HCEC 1CT (cell line): ENCODE results near the gene CCDC51.
A peak's percentile ranks its signal among the peaks of the same experiment; 100 is the strongest.

Source experiments
- DNase-seq: peaks from one replicate; pipeline ENCODE4 v3.0.0-alpha.2; 2017

The CCDC51 gene

DNA sequence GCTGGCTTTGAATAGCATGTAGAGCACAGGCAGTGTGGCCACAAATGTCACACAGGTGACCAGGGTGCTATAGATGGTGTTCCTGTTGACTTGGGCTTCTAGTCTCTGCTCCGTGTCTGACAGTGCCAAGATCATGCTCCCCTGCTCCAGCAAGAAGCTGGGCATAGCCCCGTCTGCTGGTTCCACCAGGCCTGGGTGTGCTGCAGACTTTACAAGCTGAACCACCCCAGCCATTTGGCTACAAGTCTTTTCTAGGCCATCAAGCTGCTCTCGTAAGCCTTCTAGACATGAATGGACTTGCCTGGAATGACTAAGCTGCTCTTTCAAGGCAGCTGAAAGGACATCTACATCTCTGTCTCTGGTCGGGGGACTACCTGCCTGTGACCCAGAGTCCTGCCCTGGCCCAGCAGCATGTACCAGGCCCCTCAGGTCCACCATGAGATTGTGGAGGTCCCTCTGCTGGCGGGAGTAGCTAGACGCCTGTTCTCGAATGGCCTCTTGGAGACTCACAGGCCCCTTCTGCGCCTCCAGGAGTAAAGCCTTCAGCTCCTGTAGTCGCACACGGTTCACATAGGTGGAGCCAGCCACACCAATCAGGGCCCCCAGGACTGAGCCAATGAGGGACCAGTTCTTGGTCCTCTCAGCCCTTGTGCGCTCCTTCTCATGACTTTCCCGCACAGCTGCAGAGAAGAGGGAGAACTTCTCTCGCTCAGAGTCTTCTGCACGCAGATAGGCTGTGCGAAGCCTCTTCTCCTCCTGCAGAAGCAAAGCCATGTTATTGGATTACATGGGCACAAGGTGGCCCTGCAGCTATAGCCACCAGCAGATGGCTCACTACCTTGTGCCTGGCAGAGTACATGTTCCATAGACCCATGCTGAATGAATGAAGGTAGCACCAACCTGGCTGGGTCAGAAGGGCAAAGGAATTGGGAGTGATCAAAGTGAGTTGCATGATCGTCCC is 7.2 kb downstream of the CCDC51 start:
- DNase-seq: no peak

DNA sequence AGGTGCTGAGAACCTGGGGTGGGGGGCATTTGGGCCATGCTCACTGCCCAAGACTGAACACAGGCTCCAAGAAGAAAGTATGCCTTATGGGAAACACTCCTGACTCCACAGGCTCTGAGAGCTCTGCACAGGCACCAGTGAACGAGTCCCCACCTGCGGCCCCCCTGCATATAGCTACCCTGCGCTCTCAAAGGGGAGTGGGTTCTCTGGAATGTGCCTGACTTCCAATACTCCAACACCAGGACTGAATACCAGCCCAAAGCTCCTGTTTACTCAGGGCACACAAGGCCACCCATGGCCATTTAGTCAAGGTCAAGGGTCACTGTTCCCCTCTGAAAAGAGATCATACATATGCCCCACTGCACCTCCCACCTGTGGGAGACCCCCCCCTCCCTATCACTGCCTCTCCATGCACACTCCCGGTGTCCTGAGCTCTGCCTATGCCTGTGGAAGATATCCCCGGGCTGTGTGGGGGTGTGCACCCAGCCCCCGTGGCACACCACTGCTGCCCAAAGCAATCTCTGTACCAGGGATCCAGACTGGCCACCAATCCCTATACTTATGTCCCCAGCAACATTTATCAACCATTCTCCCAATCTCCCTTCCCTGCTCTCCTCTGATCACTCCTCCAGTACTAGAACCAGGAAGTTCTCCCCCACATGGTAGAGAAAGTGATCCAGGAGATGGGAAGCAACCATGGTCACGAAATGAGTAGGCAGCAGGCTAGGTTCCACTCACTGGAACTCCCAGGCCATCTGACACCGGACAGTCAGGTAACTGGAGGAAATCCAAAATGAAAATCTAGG is 8.5 kb downstream of the CCDC51 start:
- no peak for DNase-seq

DNA sequence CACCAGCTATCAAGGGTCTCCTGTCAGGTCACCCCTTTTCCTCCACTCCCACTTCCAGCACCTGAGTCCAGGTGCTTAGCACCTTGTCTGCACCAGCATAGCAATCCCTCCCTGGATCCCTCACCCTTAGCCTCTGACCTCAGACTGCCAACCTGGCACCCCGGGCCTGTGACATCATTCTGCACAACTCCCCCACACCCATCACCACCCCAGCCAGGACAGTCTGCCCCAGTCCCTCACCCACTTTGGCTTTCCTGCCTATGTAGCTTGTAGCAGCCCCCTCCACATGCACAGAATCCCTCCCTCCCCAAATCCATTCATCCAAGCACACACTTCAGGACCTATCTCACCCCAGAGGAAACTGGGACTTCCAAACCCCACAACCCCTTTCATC is 9.2 kb downstream of the CCDC51 start:
- no peak for DNase-seq

DNA sequence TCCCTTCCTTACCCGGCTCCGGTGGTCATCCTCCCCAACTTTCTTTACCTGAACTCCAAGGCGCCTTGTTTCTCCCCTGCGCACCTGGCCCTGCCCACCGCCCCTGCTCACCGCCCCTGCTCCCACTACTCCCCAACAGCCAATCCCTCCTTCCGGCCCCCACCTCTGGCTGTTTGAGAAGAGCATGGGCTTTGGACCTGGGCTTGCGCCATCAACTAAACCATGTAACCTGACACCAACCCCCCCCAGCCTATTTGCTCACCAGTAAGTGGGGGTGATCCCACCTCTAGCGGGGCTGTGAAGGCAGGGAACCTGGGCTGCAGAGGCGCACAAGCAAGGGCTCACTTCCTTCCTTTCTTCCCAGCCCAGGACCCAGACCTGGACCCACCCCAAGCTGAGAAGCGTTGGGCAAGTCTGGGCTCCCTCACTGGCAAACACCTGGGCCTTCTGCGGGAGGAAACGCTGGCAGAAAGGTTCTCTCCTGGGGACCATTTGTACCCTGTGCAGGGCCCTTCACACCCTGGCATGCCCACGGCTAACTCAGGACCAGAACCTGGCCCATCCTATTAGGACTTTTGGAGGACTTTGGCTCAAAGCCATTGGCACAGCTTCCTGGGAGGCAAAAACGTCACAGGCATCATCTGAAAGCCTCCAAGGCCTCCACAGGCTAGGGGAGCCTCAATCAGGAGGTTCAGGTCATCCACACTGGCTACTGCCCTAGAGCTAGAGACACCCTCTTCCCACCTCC is 9.8 kb downstream of the CCDC51 start, which contains the start of gene PLXNB1:
PLXNB1 (minus strand) TSS at position 127 of the 748 bp plus-strand sequence. CDS start 5,475 bp downstream, outside the sequence.
- DNase-seq: peak; percentile 41

DNA sequence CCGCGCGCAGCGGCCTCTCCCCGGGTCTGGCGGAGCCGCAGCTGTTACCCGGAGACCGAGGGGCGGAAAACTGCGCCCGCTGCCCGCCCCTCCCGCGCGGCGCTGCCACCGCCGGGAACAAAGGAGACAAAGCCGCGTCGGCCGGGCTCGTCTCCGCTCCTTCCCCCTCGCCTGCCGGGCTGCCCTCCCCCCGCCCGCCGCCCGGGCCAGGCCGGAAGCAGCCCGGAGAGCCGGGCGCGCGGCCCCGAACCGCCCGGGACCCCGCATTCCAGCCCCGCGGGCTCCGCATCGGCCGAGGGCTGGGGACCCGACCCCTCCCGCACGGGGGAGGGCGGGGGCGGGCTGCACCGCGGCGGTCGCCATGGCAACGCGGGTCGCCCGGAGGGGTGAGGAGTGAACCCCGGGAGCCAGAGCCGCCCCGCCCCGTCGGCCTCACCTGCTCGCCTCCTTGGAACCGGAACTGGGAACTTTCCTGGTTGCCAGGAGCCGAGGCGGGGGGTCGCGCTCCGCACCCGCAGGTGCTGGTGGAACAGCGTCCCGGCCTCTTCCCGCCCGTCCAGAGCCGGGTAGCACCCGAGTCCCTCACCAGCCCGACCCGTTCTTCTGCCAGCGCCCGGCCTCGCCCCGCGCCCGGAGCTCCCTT is 10.5 kb downstream of the CCDC51 start:
- DNase-seq: peak; percentile 9

DNA sequence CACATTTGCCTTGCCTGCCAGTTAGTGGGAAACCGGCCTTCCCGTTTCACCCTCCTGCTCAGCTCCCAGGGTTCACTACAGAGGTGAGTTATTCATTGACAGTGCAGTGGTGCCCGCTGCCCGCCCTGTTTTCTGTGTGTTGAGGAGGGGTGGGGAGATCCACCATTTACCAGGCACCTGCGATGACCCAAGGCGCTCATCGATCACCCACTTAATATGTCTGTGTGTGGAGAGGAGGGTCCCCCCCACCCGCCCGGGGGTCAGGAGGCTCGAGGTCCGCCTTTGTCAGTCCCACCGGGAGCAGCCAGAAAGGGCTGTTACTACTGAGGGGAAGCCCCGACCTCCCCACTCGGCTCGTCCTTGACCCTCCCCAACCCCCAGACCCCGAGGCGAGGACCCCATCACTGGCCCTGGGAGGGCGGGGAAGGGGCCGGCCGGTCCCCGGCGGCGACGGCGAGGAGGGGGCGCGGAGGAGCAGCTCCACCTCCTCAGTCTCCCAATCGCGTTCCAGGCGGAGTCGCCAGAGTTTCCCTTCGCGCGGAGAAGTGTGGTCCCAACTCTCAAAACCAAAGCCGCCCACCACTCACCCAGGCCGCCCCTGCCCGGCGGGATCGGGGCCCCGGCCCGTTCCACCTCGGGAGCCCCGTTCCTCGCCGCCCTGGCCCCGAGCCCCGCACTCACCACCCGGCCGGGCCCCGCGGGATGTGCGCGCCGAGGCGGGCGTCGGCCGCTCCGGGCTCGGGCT is 11.2 kb downstream of the CCDC51 start:
- no peak for DNase-seq

DNA sequence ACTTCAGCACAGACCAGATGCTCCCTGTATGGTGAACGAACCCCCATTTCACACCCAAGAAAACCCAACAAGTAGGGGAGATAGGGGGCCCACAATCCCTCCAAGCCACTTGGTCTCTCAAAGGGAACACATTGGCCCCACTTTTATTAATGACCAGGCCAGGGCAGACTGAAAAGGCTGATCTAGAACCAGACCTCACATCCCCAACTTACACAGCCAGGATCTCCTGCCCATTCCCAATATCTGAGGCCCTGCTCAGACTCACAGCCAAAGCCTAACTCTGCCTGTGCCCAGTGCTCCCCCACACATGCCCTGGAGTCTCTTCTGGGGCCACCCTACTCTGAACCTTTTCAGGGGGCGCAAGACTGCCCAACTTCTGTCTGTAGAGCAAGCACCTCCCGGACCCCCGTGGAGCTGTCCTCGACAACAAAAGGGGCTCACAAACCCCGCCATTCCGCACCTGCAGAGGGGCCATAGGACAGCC is 11.8 kb downstream of the CCDC51 start:
- no peak for DNase-seq

DNA sequence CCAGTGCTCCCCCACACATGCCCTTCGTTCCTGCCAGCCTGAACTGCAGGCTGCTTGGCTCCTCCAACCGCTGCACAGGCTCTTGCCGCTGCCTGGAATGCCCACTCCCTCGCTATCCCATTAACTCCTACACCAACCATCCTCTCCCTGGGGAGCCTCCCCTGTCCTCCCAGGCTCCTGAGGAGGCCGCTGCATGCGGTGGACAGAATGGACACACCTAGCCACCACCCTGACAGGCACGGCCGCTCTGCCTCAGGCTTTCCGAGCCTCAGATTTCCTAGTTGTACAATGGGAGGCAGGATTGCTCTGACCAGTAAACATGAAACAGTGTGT is 12.3 kb downstream of the CCDC51 start:
- no peak for DNase-seq

DNA sequence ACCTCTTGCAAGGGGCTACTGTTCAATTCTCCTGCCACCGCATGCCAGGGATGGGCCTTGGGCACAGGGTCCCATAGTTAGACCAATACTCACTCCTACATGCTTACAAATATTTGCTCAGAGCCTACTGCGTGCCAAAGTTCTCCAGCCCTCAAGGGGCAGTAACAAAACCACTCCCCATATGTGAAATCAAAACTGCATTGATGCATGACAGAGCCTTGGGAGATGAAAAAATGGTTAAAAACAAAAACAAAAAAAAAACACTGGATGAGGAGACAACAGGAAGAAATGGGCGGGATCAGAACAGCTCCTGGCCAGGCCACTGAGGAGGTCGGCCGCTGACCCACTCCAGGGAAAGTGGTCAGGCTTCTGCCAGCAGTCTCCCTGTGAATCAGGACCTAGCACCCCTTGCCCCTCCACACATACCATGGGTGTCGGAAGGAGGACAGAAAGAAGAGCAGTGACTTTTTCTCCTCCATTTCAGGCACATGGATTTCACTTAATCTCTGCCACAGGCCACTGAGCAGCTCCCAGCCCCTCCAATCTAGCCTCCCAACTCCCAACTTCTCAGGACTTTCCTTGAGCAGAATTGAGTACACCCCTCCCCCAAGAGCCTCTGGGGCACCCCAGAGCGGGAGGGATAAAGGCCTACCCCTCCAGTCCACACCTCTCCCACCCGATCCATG is 12.8 kb downstream of the CCDC51 start:
- no peak for DNase-seq

DNA sequence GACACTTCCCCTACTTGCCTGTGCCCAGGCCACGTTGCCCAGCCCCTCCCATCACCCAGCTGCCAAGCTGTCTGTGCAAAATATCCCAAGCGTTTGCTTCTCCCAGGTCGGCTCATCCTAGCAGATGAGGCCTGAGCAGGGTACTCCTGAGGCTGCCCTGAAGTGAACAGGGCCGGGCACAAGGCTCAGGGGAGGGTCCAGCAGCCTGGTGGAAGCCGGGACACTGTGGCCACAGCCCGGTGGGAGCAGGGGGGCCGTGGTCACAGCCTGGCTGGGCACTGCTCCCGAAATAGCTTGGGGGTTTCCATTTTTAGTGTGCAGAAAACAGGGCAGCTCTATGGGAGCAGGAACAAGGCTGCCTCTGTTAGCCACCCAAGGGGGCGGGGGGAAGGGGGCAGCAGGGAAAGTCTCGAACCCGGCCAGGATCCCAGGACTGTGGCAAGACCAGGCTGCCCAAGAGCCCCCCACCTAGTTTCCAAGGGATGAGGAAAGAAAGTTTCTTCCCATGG is 13.5 kb downstream of the CCDC51 start:
- no peak for DNase-seq

DNA sequence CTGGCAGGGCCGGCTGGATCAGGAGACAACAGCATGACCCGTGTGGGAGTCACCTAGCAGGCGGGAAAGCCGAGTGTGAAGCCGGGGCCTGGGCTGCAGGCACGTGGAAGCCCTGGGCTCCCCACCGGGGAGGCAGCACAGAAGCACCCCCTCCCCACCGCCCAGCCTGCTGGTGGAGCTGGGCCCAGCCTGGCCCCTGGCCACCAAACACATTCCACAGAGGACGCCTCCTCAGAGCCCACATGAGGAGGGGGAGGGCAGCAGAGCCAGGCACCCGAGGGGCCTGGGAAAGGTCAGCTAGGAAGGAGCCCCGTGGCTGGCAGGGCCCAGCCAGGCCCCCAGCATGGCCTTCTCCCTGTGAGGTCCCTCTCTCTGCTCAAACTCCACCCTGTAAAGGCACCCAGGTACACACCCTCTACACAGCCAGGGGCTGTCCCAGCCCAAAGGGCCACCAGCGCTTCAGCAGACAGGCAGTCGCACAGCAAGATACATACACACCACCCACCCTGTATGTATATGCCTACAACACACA is 14.6 kb downstream of the CCDC51 start:
- no peak for DNase-seq

DNA sequence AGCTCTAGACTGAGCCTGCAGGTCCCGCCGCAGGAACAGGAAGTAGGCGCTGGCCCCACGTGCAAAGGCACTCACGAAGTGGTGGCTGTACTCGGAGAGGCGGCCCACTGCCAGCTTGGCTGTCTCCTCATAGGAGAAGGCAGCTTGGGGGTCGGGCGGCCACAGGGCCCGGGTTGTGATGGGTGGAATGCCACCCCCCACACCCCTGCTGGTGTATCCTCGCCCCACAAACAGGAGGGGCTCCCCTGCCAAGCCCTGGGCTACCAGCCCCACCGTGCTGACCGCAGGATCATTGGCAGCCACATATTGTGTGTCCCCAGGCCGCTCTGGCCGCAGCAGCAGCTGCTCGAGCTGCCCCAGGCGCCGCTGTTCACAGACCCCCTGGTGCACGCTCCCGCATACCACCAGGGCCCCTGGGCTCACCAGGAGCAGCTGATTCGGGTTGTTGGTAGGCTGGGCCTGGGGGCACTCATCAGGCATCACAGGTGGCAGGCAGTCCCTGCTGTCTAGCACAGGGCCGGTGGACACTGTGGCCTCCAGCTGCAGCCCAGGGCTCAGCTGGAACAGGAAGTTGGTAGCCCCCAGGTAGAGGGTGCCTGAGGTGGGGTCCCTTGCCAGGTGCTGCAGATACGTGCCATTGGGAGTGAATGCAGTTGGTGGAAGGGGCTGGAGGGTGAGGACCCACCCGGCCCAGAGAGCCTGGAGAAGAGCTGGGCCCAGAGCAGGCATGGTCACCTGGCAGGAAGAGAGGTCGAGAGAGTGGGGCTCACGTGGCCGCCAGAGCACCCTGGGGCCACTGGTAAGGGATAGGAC is 15.8 kb downstream of the CCDC51 start:
- DNase-seq: no peak

DNA sequence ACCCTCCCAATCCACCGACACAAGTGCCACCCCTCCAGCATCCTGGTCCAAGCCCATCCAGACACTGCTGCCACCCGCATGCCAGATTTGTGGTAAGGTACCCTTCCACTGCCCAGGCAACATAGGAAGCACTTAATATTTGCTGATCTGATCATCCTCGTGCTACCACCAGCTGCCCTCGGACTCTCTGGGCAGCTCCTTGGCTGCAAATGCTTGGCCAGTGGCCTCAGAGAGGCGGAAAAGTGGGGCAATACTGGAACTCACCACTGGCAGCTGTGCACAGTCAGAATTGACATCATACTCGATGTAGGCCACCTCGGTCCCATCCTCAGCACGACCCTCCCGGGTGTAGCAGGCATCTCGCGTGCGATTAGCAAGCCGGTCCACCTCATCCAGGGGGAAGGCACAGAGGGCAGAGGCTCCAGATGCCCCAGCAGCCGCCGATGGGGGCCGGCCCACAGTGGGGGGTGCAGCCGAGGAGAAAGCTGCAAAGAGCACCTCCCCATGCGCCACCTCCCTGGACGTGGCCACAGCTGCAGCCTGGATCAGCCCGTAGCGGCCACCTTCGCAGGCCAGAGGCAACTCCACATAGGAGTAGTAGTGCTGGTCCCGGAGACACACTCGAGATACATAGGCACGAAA is 16.6 kb downstream of the CCDC51 start:
- no peak for DNase-seq

DNA sequence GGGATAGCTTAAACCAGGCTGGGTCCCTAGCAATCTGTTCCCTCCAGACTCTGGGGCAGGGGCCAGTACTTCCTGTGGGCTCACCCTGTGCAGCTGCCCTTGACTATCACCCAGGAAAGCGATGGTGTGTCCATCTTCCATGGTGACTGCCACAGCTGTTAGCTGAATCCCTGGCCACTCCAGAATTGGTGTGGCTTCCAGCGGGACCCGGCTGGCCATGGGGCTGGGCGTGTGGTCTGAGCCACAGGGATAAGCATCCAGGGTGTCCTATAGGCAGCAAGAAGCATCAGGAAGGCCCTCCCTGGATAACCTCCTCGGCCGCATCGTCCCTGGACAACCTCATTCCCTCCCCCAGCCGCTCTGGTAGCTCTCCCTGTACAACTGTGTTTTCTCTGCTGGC is 17.2 kb downstream of the CCDC51 start:
- DNase-seq: no peak

DNA sequence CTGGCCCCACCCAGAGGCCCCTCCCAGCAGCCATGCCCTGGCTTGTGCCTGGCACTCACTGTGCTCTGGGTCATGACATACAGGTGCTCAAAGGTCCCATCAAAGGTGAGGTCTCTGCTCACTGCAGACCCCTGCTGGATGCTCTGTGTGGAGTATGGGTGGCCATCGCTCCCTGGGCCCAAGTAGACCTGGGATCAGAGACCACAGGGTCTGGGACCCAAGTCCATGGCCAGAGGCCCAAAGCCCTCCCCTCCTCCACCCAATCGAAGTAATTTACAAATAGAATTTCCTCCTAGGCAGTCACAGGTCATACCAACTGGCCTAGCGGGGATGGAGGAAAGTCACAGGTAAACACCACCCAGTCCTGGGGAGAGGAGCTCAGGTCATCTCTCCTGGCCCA is 17.6 kb downstream of the CCDC51 start:
- DNase-seq: no peak

DNA sequence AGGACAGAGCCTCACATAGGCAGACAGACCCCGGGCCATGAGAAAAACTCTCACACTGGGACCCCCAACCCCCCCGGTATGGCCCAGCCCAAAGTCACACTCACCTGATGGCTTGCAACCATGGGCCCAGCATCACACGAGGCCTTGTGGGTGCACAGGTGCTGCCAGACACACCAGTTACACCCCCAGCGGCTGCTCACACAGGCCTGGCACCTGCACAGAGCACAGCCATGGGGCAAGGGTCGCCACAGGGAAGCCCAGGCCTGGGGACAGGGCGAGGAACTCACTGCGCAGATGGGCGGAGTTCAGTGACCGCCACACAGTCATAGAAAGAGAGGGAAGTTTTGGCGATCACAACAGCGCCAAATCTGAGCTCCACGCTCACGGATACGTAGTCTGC is 19.4 kb downstream of the CCDC51 start:
- DNase-seq: no peak

DNA sequence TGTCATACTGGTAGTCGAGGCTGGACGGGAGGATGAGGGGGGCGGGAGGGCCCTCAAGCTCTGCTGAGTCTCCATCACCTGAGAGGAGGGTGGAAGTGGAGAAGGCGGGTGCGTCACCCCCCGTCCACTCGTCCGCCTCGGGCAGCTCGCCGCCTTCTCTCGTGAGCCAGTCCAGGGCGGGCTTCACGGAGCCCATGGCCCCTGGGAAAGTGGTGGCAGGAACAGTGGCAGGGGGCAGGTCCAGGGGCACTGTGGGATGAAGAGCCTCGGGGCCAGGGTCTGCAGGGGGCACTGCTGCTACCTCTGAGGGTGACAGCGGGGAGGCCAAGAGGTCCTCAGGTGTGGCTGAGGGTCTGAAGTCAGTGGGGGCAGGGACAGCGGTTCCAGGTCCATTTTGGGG is 20.3 kb downstream of the CCDC51 start:
- no peak for DNase-seq

DNA sequence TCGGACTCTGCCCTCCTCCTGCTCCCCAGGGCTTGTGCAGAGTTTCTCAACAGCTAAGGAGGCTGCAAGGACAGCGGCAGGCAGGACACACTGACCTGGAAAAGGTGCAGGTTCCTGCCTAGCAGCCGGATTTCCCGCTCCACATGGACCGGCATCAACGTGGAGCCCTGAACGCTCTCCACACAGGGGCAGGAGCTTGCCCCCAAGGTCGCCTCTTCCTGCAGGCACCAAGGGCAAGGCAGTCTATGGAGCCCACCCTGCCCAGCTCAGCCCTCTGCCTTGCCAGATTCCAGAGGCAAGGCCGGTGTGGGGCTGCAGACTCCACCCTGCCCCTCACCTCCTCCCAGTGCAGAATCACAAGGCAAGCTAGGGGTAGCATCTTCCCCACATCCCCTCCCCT is 20.8 kb downstream of the CCDC51 start:
- DNase-seq: no peak

DNA sequence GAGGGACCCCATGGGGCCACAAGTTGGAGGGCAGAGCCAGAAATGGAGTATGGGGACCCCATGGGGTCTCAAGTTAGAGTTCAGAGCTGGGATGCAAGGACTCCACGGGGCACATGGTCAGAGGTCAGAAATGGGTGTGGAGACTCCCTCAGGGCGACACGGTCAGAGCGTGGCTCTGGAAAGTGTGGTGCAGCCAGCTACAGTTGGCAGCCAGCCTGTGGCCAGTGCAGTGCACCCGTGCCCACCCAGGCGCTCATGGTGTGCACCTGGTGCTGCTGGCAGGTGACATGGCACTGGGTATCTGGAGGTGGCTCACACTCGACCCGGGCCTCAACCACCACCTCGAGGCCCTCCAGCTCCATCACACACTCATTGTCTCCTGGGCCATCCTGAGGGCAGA is 21.3 kb downstream of the CCDC51 start:
- no peak for DNase-seq
